ENCODE results near the gene OTUD4.

The OTUD4 gene

GRCh38 chr4:145130788-145131399, 49.5 kb downstream of the OTUD4 start:
- Histone ChIP-seq H3K27me3 (replicated peaks in 2 of 5; ENCODE audit: control insufficient read depth in 4 of 5, insufficient read depth in 5 of 5, low read length in 4 of 5) (no peaks in the 10 kb centered on the region), H3K27ac (ENCODE audit: insufficient read depth in 1 of 2, low read depth in 1 of 2, low read length in 2 of 2, poor library complexity in 1 of 2, severe bottlenecking in 2 of 2) (no peak overlapping the region), H3K9me3 (ENCODE audit: control extremely low read depth in 1 of 5, control insufficient read depth in 4 of 5, insufficient read depth in 2 of 5, low read depth in 1 of 5, low read length in 4 of 5) (no peaks in the 10 kb centered on the region), H3K4me1 (ENCODE audit: control extremely low read depth in 1 of 4, control insufficient read depth in 4 of 4, insufficient read depth in 4 of 4, low read length in 3 of 4) (peaks cover 0 to 16% (median 10%) of the 10 kb centered on the region in 4 experiments), H3K4me3 (ENCODE audit: control insufficient read depth in 1 of 7, extremely low read depth in 1 of 7, insufficient read depth in 4 of 7, low read depth in 2 of 7, low read length in 6 of 7) (no peak overlapping the region), H3K36me3 (ENCODE audit: control insufficient read depth in 4 of 4, insufficient read depth in 4 of 4, low read length in 3 of 4) (peaks cover 6 to 40% (median 26%) of the 10 kb centered on the region in 4 experiments)
- DNase-seq = no peak
- POLR2A ChIA-PET = no interaction called here
- 100% methylated on average over 1 of the region's 2 CpGs for WGBS (ENCODE audit: insufficient coverage)
- CTCF ChIA-PET = no interaction called here

- Histone ChIP-seq H3K27ac (ENCODE audit: insufficient read depth in 1 of 2, low read depth in 1 of 2, low read length in 2 of 2, poor library complexity in 1 of 2, severe bottlenecking in 2 of 2) (no peak overlapping the region), H3K4me3 (ENCODE audit: control insufficient read depth in 1 of 7, extremely low read depth in 1 of 7, insufficient read depth in 4 of 7, low read depth in 2 of 7, low read length in 6 of 7) (no peak overlapping the region), H3K4me1 (ENCODE audit: control extremely low read depth in 1 of 4, control insufficient read depth in 4 of 4, insufficient read depth in 4 of 4, low read length in 3 of 4) (peaks cover 0 to 16% (median 10%) of the 10 kb centered on the region in 4 experiments), H3K9me3 (ENCODE audit: control extremely low read depth in 1 of 5, control insufficient read depth in 4 of 5, insufficient read depth in 2 of 5, low read depth in 1 of 5, low read length in 4 of 5) (no peaks in the 10 kb centered on the region), H3K27me3 (replicated peaks in 2 of 5; ENCODE audit: control insufficient read depth in 4 of 5, insufficient read depth in 5 of 5, low read length in 4 of 5) (no peaks in the 10 kb centered on the region), H3K36me3 (ENCODE audit: control insufficient read depth in 4 of 4, insufficient read depth in 4 of 4, low read length in 3 of 4) (peaks cover 6 to 47% (median 32%) of the 10 kb centered on the region in 4 experiments)
- ChIA-PET CTCF (interaction anchor here (0.6 kb wide), 1 partner anchor 45 kb away, joined by 3 read pairs; no protein-coding TSS in a partner anchor), POLR2A (no interaction called here)
- no peak for DNase-seq
These were observed 50.3 kb downstream of the OTUD4 start for GRCh38 chr4:145130130-145130529.

GRCh38 chr4:145125396-145125795, 55.0 kb downstream of the OTUD4 start:
- Histone ChIP-seq H3K27me3 (replicated peaks in 2 of 5; ENCODE audit: control insufficient read depth in 4 of 5, insufficient read depth in 5 of 5, low read length in 4 of 5) (no peaks in the 10 kb centered on the region), H3K4me1 (ENCODE audit: control extremely low read depth in 1 of 4, control insufficient read depth in 4 of 4, insufficient read depth in 4 of 4, low read length in 3 of 4) (no peaks in the 10 kb centered on the region), H3K27ac (ENCODE audit: insufficient read depth in 1 of 2, low read depth in 1 of 2, low read length in 2 of 2, poor library complexity in 1 of 2, severe bottlenecking in 2 of 2) (no peak overlapping the region), H3K9me3 (ENCODE audit: control extremely low read depth in 1 of 5, control insufficient read depth in 4 of 5, insufficient read depth in 2 of 5, low read depth in 1 of 5, low read length in 4 of 5) (no peaks in the 10 kb centered on the region), H3K4me3 (ENCODE audit: control insufficient read depth in 1 of 7, extremely low read depth in 1 of 7, insufficient read depth in 4 of 7, low read depth in 2 of 7, low read length in 6 of 7) (no peak overlapping the region), H3K36me3 (ENCODE audit: control insufficient read depth in 4 of 4, insufficient read depth in 4 of 4, low read length in 3 of 4) (peaks cover 15 to 81% (median 54%) of the 10 kb centered on the region in 4 experiments)
- no peak for DNase-seq
- ChIA-PET POLR2A (no interaction called here), CTCF (no interaction called here)
- 100% methylated on average over 1 of the region's 2 CpGs for whole genome bisulfite sequencing (ENCODE audit: insufficient coverage)

- peaks cover 22 to 80% (median 56%) of the 10 kb centered on the region in 4 experiments for H3K36me3 ChIP-seq (ENCODE audit: control insufficient read depth in 4 of 4, insufficient read depth in 4 of 4, low read length in 3 of 4)
These were observed 72.3 kb downstream of the OTUD4 start for GRCh38 chr4:145108128-145108527.

GRCh38 chr4:145107126-145107525, 73.3 kb downstream of the OTUD4 start:
- Histone ChIP-seq H3K4me1 (ENCODE audit: control extremely low read depth in 1 of 4, control insufficient read depth in 4 of 4, insufficient read depth in 4 of 4, low read length in 3 of 4) (peaks cover 0 to 7% (median 3%) of the 10 kb centered on the region in 4 experiments), H3K36me3 (ENCODE audit: control insufficient read depth in 4 of 4, insufficient read depth in 4 of 4, low read length in 3 of 4) (peaks cover 20 to 70% (median 47%) of the 10 kb centered on the region in 4 experiments), H3K27ac (ENCODE audit: insufficient read depth in 1 of 2, low read depth in 1 of 2, low read length in 2 of 2, poor library complexity in 1 of 2, severe bottlenecking in 2 of 2) (no peak overlapping the region), H3K4me3 (ENCODE audit: control insufficient read depth in 1 of 7, extremely low read depth in 1 of 7, insufficient read depth in 4 of 7, low read depth in 2 of 7, low read length in 6 of 7) (no peak overlapping the region), H3K9me3 (ENCODE audit: control extremely low read depth in 1 of 5, control insufficient read depth in 4 of 5, insufficient read depth in 2 of 5, low read depth in 1 of 5, low read length in 4 of 5) (no peaks in the 10 kb centered on the region), H3K27me3 (replicated peaks in 2 of 5; ENCODE audit: control insufficient read depth in 4 of 5, insufficient read depth in 5 of 5, low read length in 4 of 5) (no peaks in the 10 kb centered on the region)
- WGBS (ENCODE audit: insufficient coverage) = no CpG with 5 or more reads among the region's 2 CpGs
- CTCF ChIA-PET = interaction anchor here (1.0 kb wide), 1 partner anchor 17 kb away, joined by 3 read pairs; no protein-coding TSS in a partner anchor
- POLR2A ChIA-PET = no interaction called here
- DNase-seq = no peak

More at GRCh38 chr4:145108128-145108527, 72.3 kb downstream of the OTUD4 start:
- ChIA-PET CTCF (no interaction called here), POLR2A (no interaction called here)
- H3K27me3 ChIP-seq (replicated peaks in 2 of 5; ENCODE audit: control insufficient read depth in 4 of 5, insufficient read depth in 5 of 5, low read length in 4 of 5) = no peaks in the 10 kb centered on the region
- H3K9me3 ChIP-seq (ENCODE audit: control extremely low read depth in 1 of 5, control insufficient read depth in 4 of 5, insufficient read depth in 2 of 5, low read depth in 1 of 5, low read length in 4 of 5) = no peaks in the 10 kb centered on the region
- DNase-seq = no peak
- no peak overlapping the region for H3K4me3 ChIP-seq (ENCODE audit: control insufficient read depth in 1 of 7, extremely low read depth in 1 of 7, insufficient read depth in 4 of 7, low read depth in 2 of 7, low read length in 6 of 7)
- peaks cover 0 to 6% (median 2%) of the 10 kb centered on the region in 4 experiments for H3K4me1 ChIP-seq (ENCODE audit: control extremely low read depth in 1 of 4, control insufficient read depth in 4 of 4, insufficient read depth in 4 of 4, low read length in 3 of 4)
- no peak overlapping the region for H3K27ac ChIP-seq (ENCODE audit: insufficient read depth in 1 of 2, low read depth in 1 of 2, low read length in 2 of 2, poor library complexity in 1 of 2, severe bottlenecking in 2 of 2)

- no CpG with 5 or more reads among the region's 3 CpGs for WGBS (ENCODE audit: insufficient coverage)
- H3K4me1 ChIP-seq (ENCODE audit: control extremely low read depth in 1 of 4, control insufficient read depth in 4 of 4, insufficient read depth in 4 of 4, low read length in 3 of 4) = peaks cover 10 to 25% (median 16%) of the 10 kb centered on the region in 4 experiments
- no peaks in the 10 kb centered on the region for H3K27me3 ChIP-seq (replicated peaks in 2 of 5; ENCODE audit: control insufficient read depth in 4 of 5, insufficient read depth in 5 of 5, low read length in 4 of 5)
- no peaks in the 10 kb centered on the region for H3K9me3 ChIP-seq (ENCODE audit: control extremely low read depth in 1 of 5, control insufficient read depth in 4 of 5, insufficient read depth in 2 of 5, low read depth in 1 of 5, low read length in 4 of 5)
- peaks cover 14 to 40% (median 24%) of the 10 kb centered on the region in 4 experiments for H3K36me3 ChIP-seq (ENCODE audit: control insufficient read depth in 4 of 4, insufficient read depth in 4 of 4, low read length in 3 of 4)
- no peak overlapping the region for H3K27ac ChIP-seq (ENCODE audit: insufficient read depth in 1 of 2, low read depth in 1 of 2, low read length in 2 of 2, poor library complexity in 1 of 2, severe bottlenecking in 2 of 2)
- ChIA-PET POLR2A (interaction anchor here (1.1 kb wide), 1 partner anchor 41 kb away, joined by 3 read pairs; no protein-coding TSS in a partner anchor), CTCF (interaction anchor here (0.6 kb wide), 1 partner anchor 36 kb away, joined by 3 read pairs; no protein-coding TSS in a partner anchor)
- no peak overlapping the region for H3K4me3 ChIP-seq (ENCODE audit: control insufficient read depth in 1 of 7, extremely low read depth in 1 of 7, insufficient read depth in 4 of 7, low read depth in 2 of 7, low read length in 6 of 7)
- DNase-seq = peak; percentile 11 to 28 (median 15)
These were observed 76.9 kb downstream of the OTUD4 start for GRCh38 chr4:145103496-145103895.

GRCh38 chr4:145102619-145103018, 77.8 kb downstream of the OTUD4 start:
- Histone ChIP-seq H3K27ac (ENCODE audit: insufficient read depth in 1 of 2, low read depth in 1 of 2, low read length in 2 of 2, poor library complexity in 1 of 2, severe bottlenecking in 2 of 2) (no peak overlapping the region), H3K9me3 (ENCODE audit: control extremely low read depth in 1 of 5, control insufficient read depth in 4 of 5, insufficient read depth in 2 of 5, low read depth in 1 of 5, low read length in 4 of 5) (no peaks in the 10 kb centered on the region), H3K4me3 (ENCODE audit: control insufficient read depth in 1 of 7, extremely low read depth in 1 of 7, insufficient read depth in 4 of 7, low read depth in 2 of 7, low read length in 6 of 7) (no peak overlapping the region), H3K4me1 (ENCODE audit: control extremely low read depth in 1 of 4, control insufficient read depth in 4 of 4, insufficient read depth in 4 of 4, low read length in 3 of 4) (peaks cover 11 to 29% (median 16%) of the 10 kb centered on the region in 4 experiments), H3K27me3 (replicated peaks in 2 of 5; ENCODE audit: control insufficient read depth in 4 of 5, insufficient read depth in 5 of 5, low read length in 4 of 5) (no peaks in the 10 kb centered on the region), H3K36me3 (ENCODE audit: control insufficient read depth in 4 of 4, insufficient read depth in 4 of 4, low read length in 3 of 4) (peaks cover 12 to 32% (median 18%) of the 10 kb centered on the region in 4 experiments)
- POLR2A ChIA-PET = no interaction called here
- peak in 1 of 3 donors; percentile 9 for DNase-seq
- WGBS (ENCODE audit: insufficient coverage) = 83% methylated on average over 2 of the region's 2 CpGs
- CTCF ChIA-PET = no interaction called here
